Hepatocyte (in vitro differentiated cells): ENCODE measurements around the gene SLC52A3. TPM values are rescaled to one million over a fixed set of nuclear protein-coding genes. Genes with fewer than 3 reads are reported as not detected.

Experiments
- DNase-seq: peaks from one replicate; pipeline ENCODE4 v3.0.0-alpha.2; 2016; ENCODE audit warnings: low spot score
- H2AFZ ChIP-seq: fragments of 200-600 bp; sonication (generic); 2 replicates; pipeline ENCODE4 v1.6.0; 2016; ENCODE audit warnings: antibody characterized with exemption, mild to moderate bottlenecking
- H3K27ac ChIP-seq: fragments of 200-600 bp; sonication (generic); 2 replicates; pipeline ENCODE4 v1.5.1; 2016; ENCODE audit warnings: mild to moderate bottlenecking
- H3K27me3 ChIP-seq: fragments of 200-600 bp; sonication (generic); 2 replicates; pipeline ENCODE4 v1.6.1; 2016
- H3K36me3 ChIP-seq: fragments of 200-600 bp; sonication (generic); replicated peaks from 2 replicates; pipeline ENCODE4 v1.5.1; 2016; ENCODE audit warnings: low read depth; ENCODE audit not compliant: insufficient read depth
- H3K4me1 ChIP-seq: fragments of 200-600 bp; sonication (generic); 2 replicates; pipeline ENCODE4 v1.5.1; 2016; ENCODE audit warnings: mild to moderate bottlenecking, moderate library complexity; ENCODE audit not compliant: insufficient read depth
- H3K4me2 ChIP-seq: fragments of 200-600 bp; sonication (generic); 2 replicates; pipeline ENCODE4 v1.6.0; 2016
- H3K4me3 ChIP-seq: fragments of 200-600 bp; sonication (generic); 2 replicates; pipeline ENCODE4 v1.5.1; 2016; ENCODE audit warnings: mild to moderate bottlenecking
- H3K79me2 ChIP-seq: fragments of 200-600 bp; sonication (generic); 2 replicates; pipeline ENCODE4 v1.6.0; 2017; ENCODE audit warnings: mild to moderate bottlenecking
- H3K9me2 ChIP-seq: fragments of 200-600 bp; sonication (generic); replicated peaks from 2 replicates; pipeline ENCODE4 v1.6.0; 2017; ENCODE audit warnings: mild to moderate bottlenecking; ENCODE audit not compliant: insufficient read depth
- H3K9me3 ChIP-seq: fragments of 200-600 bp; sonication (generic); 2 replicates; pipeline ENCODE4 v1.5.1; 2016; ENCODE audit warnings: low read depth, mild to moderate bottlenecking
- H4K20me1 ChIP-seq: fragments of 200-600 bp; sonication (generic); 2 replicates; pipeline ENCODE4 v1.6.0; 2016; ENCODE audit warnings: mild to moderate bottlenecking; ENCODE audit not compliant: insufficient read depth, poor library complexity, severe bottlenecking
- EZH2 ChIP-seq: fragments of 200-600 bp; sonication (generic); IDR thresholded peaks from 2 replicates; pipeline ENCODE4 v1.6.1; 2016; ENCODE audit warnings: antibody characterized with exemption, mild to moderate bottlenecking, borderline replicate concordance
- EZH2phosphoT487 ChIP-seq: fragments of 200-600 bp; sonication (generic); IDR thresholded peaks from one replicate; pipeline ENCODE4 v1.6.1; 2018; ENCODE audit warnings: antibody characterized with exemption, mild to moderate bottlenecking, low read depth, moderate library complexity; ENCODE audit not compliant: unreplicated experiment, severe bottlenecking
- WGBS: methylation state at CpG from one replicate; pipeline ENCODE4 v1.1.6; 2016; ENCODE audit warnings: low lambda C conversion rate; ENCODE audit errors: missing lambda C conversion rate; 5-methylcytosine and 5-hydroxymethylcytosine counted together
- polyA plus RNA-seq: library from polyadenylated mRNA; unstranded; fragments of >200 nt; fragmentation: Nextera tagmentation; extraction: Ambion mirVana; gene quantifications from 2 replicates; pipeline ENCODE4 v1.2.1, GENCODE V29; 2016
- total RNA-seq: library from RNA; depleted of rRNA; stranded (reverse); fragments of >200 nt; gene quantifications from 2 replicates; pipeline ENCODE4 v1.2.3, GENCODE V29; 2014
- TF ChIP-seq, protein P1 (sequence below): fragments of 200-600 bp; sonication (generic); IDR thresholded peaks from 2 replicates; pipeline ENCODE4 v1.5.1; 2016; ENCODE audit warnings: antibody characterized with exemption, mild to moderate bottlenecking; ENCODE audit not compliant: poor library complexity

SLC52A3 gene
- total and polyA plus RNA-seq, 2 experiments from 2014 or later: 0.33 to 0.35 TPM

DNA sequence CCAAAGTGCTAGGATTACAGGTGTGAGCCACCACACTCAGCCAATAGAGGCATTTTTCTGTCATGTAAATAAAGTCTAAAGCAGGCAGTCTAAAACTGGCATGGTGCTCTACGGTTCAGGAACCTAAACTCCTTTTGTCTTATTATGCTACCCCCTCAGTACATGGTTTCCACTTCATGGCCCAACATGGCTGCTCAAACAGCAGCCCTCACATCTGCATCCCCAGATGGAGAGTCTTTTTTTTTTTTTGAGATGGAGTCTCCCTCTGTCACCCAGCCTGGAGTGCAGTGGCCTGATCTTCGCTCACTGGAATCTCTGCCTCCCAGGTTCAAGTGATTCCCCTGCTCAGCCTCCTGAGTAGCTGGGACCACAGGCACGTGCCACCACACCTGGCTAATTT lies 38.3 kb downstream of the SLC52A3 start:
- no peak for DNase-seq
- Histone ChIP-seq H3K9me3 (no peaks in the 10 kb centered on the region), H4K20me1 (no peaks in the 10 kb centered on the region), H2AFZ (no peak overlapping the region), H3K4me2 (no peak overlapping the region), H3K36me3 (no peaks in the 10 kb centered on the region), H3K79me2 (no peaks in the 10 kb centered on the region), H3K27me3 (peaks cover 29% of the 10 kb centered on the region), H3K4me3 (no peak overlapping the region), H3K4me1 (no peaks in the 10 kb centered on the region), H3K9me2 (no peaks in the 10 kb centered on the region), H3K27ac (no peak overlapping the region)
- 96% methylated on average over 3 of the region's 3 CpGs for WGBS
- TF ChIP-seq EZH2 (no peak), EZH2phosphoT487 (no peak)
- TF ChIP-seq, protein P1, sequence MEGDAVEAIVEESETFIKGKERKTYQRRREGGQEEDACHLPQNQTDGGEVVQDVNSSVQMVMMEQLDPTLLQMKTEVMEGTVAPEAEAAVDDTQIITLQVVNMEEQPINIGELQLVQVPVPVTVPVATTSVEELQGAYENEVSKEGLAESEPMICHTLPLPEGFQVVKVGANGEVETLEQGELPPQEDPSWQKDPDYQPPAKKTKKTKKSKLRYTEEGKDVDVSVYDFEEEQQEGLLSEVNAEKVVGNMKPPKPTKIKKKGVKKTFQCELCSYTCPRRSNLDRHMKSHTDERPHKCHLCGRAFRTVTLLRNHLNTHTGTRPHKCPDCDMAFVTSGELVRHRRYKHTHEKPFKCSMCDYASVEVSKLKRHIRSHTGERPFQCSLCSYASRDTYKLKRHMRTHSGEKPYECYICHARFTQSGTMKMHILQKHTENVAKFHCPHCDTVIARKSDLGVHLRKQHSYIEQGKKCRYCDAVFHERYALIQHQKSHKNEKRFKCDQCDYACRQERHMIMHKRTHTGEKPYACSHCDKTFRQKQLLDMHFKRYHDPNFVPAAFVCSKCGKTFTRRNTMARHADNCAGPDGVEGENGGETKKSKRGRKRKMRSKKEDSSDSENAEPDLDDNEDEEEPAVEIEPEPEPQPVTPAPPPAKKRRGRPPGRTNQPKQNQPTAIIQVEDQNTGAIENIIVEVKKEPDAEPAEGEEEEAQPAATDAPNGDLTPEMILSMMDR: no peak

DNA sequence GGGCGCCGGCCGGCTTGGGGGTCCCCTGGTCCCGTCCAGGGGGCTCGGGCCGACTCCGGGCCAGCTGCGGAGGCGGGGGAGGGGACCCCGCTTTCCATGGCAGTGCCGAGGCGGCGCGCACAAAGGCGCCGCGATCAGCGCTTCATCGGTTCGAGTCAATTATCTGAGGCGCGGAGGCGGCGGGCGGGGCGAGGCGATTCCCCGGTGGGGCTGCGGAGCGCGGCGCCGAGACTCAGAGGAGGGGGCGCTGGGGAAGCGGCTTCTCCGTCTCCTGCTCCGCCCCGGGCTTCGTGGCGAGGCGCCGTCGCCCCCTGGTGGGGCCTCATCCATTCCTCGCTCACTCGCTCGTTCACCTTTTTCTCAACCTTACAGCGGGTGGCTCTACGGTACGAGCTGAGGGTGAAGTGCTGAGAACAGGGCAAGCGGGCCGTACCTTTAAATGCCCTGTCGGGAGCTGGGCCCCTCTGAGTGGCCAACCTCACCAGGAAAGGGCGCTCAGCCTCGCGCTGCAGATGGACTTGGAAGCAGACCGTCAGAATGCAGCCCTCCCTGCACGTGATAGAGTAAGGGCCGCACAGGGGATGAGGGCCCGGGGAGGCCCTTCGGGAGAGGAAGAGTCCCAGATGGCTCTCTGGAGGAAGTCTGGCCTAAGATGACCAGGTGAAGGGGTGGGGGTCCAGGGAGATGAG lies 39.9 kb downstream of the SLC52A3 start:
- Histone ChIP-seq H3K4me1 (no peaks in the 10 kb centered on the region), H3K9me2 (no peaks in the 10 kb centered on the region), H3K79me2 (no peaks in the 10 kb centered on the region), H3K4me2 (peak overlapping the region; percentile 100), H3K27me3 (peaks cover 36% of the 10 kb centered on the region), H3K9me3 (no peaks in the 10 kb centered on the region), H3K36me3 (no peaks in the 10 kb centered on the region), H2AFZ (peak overlapping the region; percentile 81), H4K20me1 (no peaks in the 10 kb centered on the region), H3K4me3 (peak overlapping the region; percentile 69), H3K27ac (no peak overlapping the region)
- peak; percentile 83 for DNase-seq
- peak; percentile 61 for TF ChIP-seq EZH2
- no peak for TF ChIP-seq EZH2phosphoT487
- TF ChIP-seq, protein P1: peak; percentile 69
- WGBS: 12% methylated on average over 22 of the region's 60 CpGs

DNA sequence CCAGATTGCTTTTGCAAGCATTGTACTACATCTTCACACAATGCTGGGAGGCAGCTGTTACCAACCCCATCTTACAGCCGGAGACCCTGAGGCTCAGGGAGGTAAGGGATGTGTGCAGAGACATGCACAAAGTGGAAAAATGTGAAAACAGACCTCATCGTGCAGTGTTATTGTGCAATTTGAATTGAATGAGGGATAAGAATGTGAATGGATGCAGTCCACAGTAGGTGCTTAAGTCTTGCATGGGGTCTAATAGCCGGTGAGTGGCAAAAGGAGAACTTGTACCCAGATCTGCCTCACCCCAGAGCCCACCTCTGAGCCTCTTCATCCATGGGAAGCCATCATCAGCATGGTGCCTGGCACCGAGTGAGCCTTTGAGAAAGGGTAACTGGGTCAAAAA lies 42.1 kb downstream of the SLC52A3 start:
- H4K20me1 ChIP-seq: no peaks in the 10 kb centered on the region
- no peaks in the 10 kb centered on the region for H3K4me1 ChIP-seq
- no peaks in the 10 kb centered on the region for H3K9me2 ChIP-seq
- no peak overlapping the region for H3K27ac ChIP-seq
- no peak for TF ChIP-seq EZH2phosphoT487
- TF ChIP-seq, protein P1: no peak
- TF ChIP-seq EZH2: no peak
- H3K9me3 ChIP-seq: no peaks in the 10 kb centered on the region
- H3K4me2 ChIP-seq: no peak overlapping the region
- DNase-seq: no peak
- 87% methylated on average over 4 of the region's 4 CpGs for WGBS
- H3K4me3 ChIP-seq: no peak overlapping the region
- peaks cover 42% of the 10 kb centered on the region for H3K27me3 ChIP-seq
- H3K36me3 ChIP-seq: no peaks in the 10 kb centered on the region
- no peak overlapping the region for H2AFZ ChIP-seq
- no peaks in the 10 kb centered on the region for H3K79me2 ChIP-seq
